Activated naive CD4-positive, alpha-beta T cell treated with anti-CD3 and anti-CD28 coated beads, Interleukin-2, amount 10 ng/mL, durations not matched to agents 7 days and 5 days (primary cell): ENCODE measurements around the gene ARVCF.
A peak's percentile ranks its signal among the peaks of the same experiment; 100 is the strongest.

Experiments used
- CTCF ChIA-PET: fragments of 350-600 bp; sonication (Branson Sonifier 250); formaldehyde crosslinking; loops from one replicate; lab custom pipeline; 2021; ENCODE audit warnings: antibody characterized with exemption; lab: Charles Lee
- DNase-seq: peaks from one replicate; pipeline ENCODE4 v3.0.0-alpha.2; 2020
- H3K27ac Mint-ChIP-seq: one replicate; pipeline ENCODE4 v1.8.0; 2021; ENCODE audit warnings: mild to moderate bottlenecking, moderate library complexity, mixed read lengths
- H3K27me3 Mint-ChIP-seq: one replicate; pipeline ENCODE4 v1.8.0; 2021; ENCODE audit warnings: mild to moderate bottlenecking, mixed read lengths
- H3K36me3 Mint-ChIP-seq: one replicate; pipeline ENCODE4 v1.8.0; 2021; ENCODE audit warnings: mixed read lengths
- H3K4me1 Mint-ChIP-seq: one replicate; pipeline ENCODE4 v1.8.0; 2021; ENCODE audit warnings: mixed read lengths
- H3K4me3 Mint-ChIP-seq: one replicate; pipeline ENCODE4 v1.8.0; 2021; ENCODE audit warnings: mild to moderate bottlenecking, moderate library complexity, mixed read lengths
- H3K9me3 Mint-ChIP-seq: one replicate; pipeline ENCODE4 v1.8.0; 2021; ENCODE audit warnings: mixed read lengths

The ARVCF gene

GRCh38 chr22:20020533-20021195 is 4.0 kb upstream of the ARVCF start, which contains the start of gene TANGO2:
TSS of gene TANGO2 (plus strand) at chr22:20021110. CDS start at chr22:20036799, 15,689 bp downstream.
- Mint-ChIP-seq H3K27me3 (peaks cover 34% of the 10 kb centered on the region), H3K9me3 (no peaks in the 10 kb centered on the region), H3K27ac (peak within 1 kb of the TSS; percentile 87), H3K4me1 (peaks cover 39% of the 10 kb centered on the region), H3K4me3 (peak within 1 kb of the TSS; percentile 90), H3K36me3 (peaks cover 7% of the 10 kb centered on the region)
- peak; percentile 93 for DNase-seq
- CTCF ChIA-PET = no interaction called here

DNA sequence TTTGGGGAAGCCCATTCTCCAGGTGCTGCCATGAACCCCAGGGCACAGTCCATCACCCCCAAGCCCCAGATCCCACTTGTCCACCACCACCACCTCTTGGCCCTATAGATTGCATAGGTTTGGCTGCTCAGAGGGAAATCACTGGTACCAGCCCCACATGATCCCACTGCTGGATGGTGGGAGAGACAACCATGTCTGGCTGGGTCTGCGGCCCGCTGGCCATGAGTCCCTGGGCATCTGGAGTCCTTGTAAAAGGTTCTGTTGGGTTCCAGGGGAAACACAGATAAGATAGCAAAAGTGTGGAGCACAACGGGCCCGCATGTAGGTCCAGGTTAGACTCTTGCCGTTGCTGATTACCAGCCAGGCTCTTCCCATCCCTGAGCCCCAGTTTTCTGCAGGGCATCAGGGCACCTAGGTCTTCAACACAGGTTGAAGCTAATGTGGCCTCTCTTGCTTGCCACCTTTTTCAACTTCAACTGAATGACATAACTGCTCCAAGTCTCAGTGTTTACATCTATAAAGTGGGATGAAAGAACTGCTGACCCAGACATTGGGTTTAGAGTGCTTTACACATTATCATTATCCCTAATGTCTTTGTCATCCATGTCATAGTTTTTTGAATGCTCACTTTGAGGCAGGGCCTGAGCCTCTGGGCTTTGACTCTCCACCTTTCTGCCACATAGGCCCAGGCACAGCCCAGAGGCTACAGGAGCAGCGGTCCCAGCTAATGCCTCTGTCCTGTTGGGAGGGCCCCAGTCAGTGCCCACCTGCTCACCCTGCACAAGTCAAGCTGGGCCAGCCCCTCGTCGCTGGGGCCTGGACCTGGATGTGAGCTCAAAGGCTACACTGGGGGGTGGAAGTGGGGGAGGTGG is 3.3 kb upstream of the ARVCF start:
- H3K4me3 Mint-ChIP-seq = peak overlapping the region; percentile 90
- H3K27me3 Mint-ChIP-seq = peaks cover 41% of the 10 kb centered on the region
- peak overlapping the region; percentile 87 for H3K27ac Mint-ChIP-seq
- peaks cover 6% of the 10 kb centered on the region for H3K36me3 Mint-ChIP-seq
- H3K4me1 Mint-ChIP-seq = peaks cover 42% of the 10 kb centered on the region
- CTCF ChIA-PET = interaction anchor here (0.6 to 0.8 kb wide), 2 partner anchors 76 to 81 kb away, joined by 3 read pairs; no protein-coding TSS in a partner anchor
- DNase-seq = no peak
- H3K9me3 Mint-ChIP-seq = no peaks in the 10 kb centered on the region

- no peak for DNase-seq
- Mint-ChIP-seq H3K4me1 (peaks cover 31% of the 10 kb centered on the region), H3K9me3 (no peaks in the 10 kb centered on the region), H3K27me3 (peaks cover 58% of the 10 kb centered on the region), H3K4me3 (peak overlapping the region; percentile 38), H3K36me3 (peaks cover 2% of the 10 kb centered on the region), H3K27ac (no peak overlapping the region)
- CTCF ChIA-PET = interaction anchor here (1.6 kb wide), 1 partner anchor 48 kb away, joined by 5 read pairs; no protein-coding TSS in a partner anchor
These were observed 1.4 kb upstream of the ARVCF start for GRCh38 chr22:20018001-20018400.

DNA sequence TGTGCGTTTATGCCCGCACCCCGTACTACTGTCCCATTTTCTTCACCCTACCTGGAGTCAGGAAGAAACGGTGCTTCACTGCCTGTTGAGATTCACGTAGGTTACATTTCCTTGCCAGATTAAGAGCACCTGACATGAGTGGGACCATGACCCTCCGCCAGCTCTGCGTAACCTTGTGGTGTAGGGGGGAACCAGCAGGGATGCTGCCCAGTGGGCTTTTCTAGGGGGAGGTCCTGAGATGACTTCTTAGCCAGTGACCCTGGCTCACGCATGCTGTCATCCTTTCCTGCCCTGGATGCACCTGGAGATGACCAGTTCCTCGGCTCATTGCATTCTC is 967 bp upstream of the ARVCF start:
- H3K27ac Mint-ChIP-seq = no peak overlapping the region
- no peaks in the 10 kb centered on the region for H3K9me3 Mint-ChIP-seq
- peaks cover 27% of the 10 kb centered on the region for H3K4me1 Mint-ChIP-seq
- peak overlapping the region; percentile 85 for H3K4me3 Mint-ChIP-seq
- CTCF ChIA-PET = interaction anchor here (1.6 kb wide), 1 partner anchor 48 kb away, joined by 5 read pairs; no protein-coding TSS in a partner anchor
- peaks cover 58% of the 10 kb centered on the region for H3K27me3 Mint-ChIP-seq
- no peak for DNase-seq
- H3K36me3 Mint-ChIP-seq = peaks cover 2% of the 10 kb centered on the region

DNA sequence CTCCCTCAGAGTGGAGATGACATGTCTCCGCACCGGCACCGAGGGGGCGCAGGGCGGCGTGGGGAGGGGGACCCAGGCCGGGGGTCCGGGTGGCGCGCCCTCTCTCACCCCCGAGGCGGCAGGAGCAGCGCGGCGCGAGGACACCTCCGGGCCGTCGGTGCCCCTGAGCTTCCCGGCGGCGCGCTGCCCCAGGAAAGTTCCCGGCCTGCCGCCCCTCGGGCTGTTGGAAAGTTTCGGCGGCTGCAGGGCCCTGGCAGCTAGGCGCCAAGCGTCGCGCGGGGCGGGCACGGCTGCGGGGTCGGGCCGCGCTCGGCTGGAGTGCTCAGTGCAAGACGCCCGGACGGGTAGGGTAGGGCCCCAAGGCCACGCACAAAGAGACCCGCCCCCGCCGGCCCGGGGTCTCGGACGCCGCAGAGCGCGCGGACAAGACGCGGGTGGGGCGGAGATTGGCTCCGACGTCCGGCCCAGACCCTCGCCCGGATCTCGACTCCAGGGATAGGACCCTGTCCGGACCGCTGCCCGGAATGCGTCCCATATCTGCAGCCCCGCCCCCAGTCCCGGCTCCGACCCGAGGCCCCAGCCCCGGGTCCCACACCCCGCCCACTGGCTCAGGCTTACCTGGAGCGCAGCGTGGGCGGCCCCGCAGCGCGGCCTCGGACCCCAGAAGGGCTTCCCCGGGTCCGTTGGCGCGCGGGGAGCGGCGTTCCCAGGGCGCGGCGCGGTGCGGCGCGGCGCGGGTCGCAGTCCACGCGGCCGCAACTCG is 471 bp downstream of the ARVCF start:
- Mint-ChIP-seq H3K9me3 (no peaks in the 10 kb centered on the region), H3K4me1 (peaks cover 16% of the 10 kb centered on the region), H3K4me3 (no peak overlapping the region), H3K27ac (no peak overlapping the region), H3K27me3 (peaks cover 58% of the 10 kb centered on the region), H3K36me3 (no peaks in the 10 kb centered on the region)
- DNase-seq = peak; percentile 61
- CTCF ChIA-PET = interaction anchor here (1.2 to 4.5 kb wide), 3 partner anchors 11 to 47 kb away, joined by 3 to 28 read pairs (median 5); no protein-coding TSS in a partner anchor

DNA sequence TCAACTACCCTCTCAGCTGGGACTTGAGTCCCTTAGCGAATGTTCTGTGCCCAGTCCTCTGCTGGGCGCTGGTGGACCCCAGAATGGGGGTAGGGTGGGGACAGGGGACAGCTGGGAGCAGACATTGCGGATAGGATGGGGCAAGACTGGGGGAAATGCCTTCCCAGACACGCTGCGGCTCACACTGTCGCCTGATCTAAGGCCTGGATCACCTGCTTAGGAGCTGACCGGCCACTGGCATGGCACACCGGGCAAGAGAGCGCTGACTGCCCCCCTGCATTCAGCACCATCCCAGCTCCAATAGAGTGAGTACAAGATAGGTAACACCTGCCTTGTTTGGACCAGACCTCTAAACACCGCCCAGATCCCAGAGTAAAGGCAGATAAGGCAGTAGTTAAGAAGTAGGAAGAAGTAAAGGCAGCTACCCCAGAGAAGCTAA is 1.4 kb downstream of the ARVCF start:
- Mint-ChIP-seq H3K4me3 (peak overlapping the region; percentile 60), H3K9me3 (no peaks in the 10 kb centered on the region), H3K36me3 (no peaks in the 10 kb centered on the region), H3K27me3 (peaks cover 58% of the 10 kb centered on the region), H3K4me1 (peaks cover 11% of the 10 kb centered on the region), H3K27ac (no peak overlapping the region)
- CTCF ChIA-PET = interaction anchor here (1.2 to 4.5 kb wide), 4 partner anchors 12 to 49 kb away, joined by 3 to 28 read pairs (median 4); no protein-coding TSS in a partner anchor
- no peak for DNase-seq

GRCh38 chr22:20014526-20015186 is 2.0 kb downstream of the ARVCF start:
- H3K27ac Mint-ChIP-seq = no peak overlapping the region
- H3K4me1 Mint-ChIP-seq = peaks cover 11% of the 10 kb centered on the region
- no peaks in the 10 kb centered on the region for H3K9me3 Mint-ChIP-seq
- H3K4me3 Mint-ChIP-seq = peak overlapping the region; percentile 60
- no peaks in the 10 kb centered on the region for H3K36me3 Mint-ChIP-seq
- H3K27me3 Mint-ChIP-seq = peaks cover 56% of the 10 kb centered on the region
- no peak for DNase-seq
- CTCF ChIA-PET = interaction anchor here (1.2 to 4.5 kb wide), 6 partner anchors 13 to 61 kb away, joined by 3 to 28 read pairs (median 4); no protein-coding TSS in a partner anchor

DNA sequence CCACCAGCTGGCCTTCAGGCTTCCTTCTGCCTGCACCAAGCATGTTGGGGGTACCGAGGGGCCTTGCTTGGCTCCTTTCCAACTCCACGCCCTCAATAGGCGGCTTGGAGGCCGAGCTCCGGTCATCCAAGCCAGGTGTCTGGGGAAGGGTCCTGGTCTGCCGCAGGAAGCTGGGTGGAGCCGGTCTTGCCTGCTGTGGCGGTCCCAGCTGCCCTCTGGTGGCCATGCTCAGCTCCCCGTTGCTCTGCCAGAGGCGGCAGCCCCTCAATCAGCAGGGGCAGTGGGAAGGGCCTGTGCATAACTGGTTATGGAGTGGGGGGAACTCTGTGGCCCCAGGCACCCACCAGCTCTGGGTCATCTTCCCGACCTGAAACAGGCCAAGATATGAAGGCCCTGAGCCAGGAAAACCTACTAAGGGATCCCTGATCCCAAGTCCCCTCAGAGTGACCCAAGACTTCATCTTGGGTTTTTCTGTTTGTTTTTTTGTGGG is 3.2 kb downstream of the ARVCF start:
- H3K27ac Mint-ChIP-seq = no peak overlapping the region
- H3K9me3 Mint-ChIP-seq = no peaks in the 10 kb centered on the region
- peaks cover 11% of the 10 kb centered on the region for H3K4me1 Mint-ChIP-seq
- no peaks in the 10 kb centered on the region for H3K36me3 Mint-ChIP-seq
- H3K27me3 Mint-ChIP-seq = peaks cover 43% of the 10 kb centered on the region
- peak; percentile 59 for DNase-seq
- CTCF ChIA-PET = interaction anchor here (1.1 to 4.5 kb wide), 7 partner anchors 22 to 283 kb away, joined by 3 to 28 read pairs (median 4); no protein-coding TSS in a partner anchor
- no peak overlapping the region for H3K4me3 Mint-ChIP-seq

DNA sequence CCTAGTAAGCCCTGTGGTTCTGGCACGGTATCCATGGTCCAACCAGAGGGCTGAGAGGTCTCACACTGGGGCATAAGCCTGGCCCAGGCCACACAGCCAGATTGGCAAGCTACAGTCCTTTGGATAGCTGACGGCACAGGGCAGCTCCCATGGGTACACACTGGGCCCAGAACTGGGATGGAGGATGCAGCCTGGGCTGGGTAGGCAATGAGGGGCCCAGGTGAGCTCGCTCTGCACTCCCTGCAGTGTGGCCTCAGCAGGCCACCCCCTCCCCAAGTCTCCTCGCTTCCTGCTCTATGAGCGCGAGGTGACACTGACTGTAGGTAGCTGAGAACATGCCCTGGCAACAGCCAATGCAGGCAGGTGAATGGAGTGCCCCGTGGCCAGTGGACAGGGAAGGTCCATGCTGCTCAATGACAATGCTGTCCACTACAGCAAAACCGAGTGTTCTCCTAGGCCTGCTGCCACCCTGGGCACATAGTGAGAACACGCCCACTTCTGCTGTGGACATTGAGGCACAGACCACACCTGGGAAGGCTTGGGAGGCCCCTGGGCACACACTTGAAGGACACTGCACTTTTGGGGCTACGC is 3.8 kb downstream of the ARVCF start:
- no peak overlapping the region for H3K4me3 Mint-ChIP-seq
- no peaks in the 10 kb centered on the region for H3K36me3 Mint-ChIP-seq
- H3K9me3 Mint-ChIP-seq = no peaks in the 10 kb centered on the region
- H3K27ac Mint-ChIP-seq = no peak overlapping the region
- H3K4me1 Mint-ChIP-seq = peaks cover 11% of the 10 kb centered on the region
- CTCF ChIA-PET = interaction anchor here (1.1 to 4.5 kb wide), 4 partner anchors 22 to 282 kb away, joined by 4 to 28 read pairs (median 4); no protein-coding TSS in a partner anchor
- H3K27me3 Mint-ChIP-seq = peaks cover 38% of the 10 kb centered on the region
- DNase-seq = no peak

- Mint-ChIP-seq H3K27ac (no peak overlapping the region), H3K36me3 (no peaks in the 10 kb centered on the region), H3K9me3 (no peaks in the 10 kb centered on the region), H3K4me3 (no peak overlapping the region), H3K4me1 (peaks cover 7% of the 10 kb centered on the region), H3K27me3 (peaks cover 31% of the 10 kb centered on the region)
- no peak for DNase-seq
- CTCF ChIA-PET = interaction anchor here (1.1 to 4.5 kb wide), 3 partner anchors 21 to 43 kb away, joined by 4 to 28 read pairs (median 4); no protein-coding TSS in a partner anchor
These were observed 4.5 kb downstream of the ARVCF start for GRCh38 chr22:20011993-20012740.

GRCh38 chr22:20011123-20011992 is 5.3 kb downstream of the ARVCF start:
- peaks cover 24% of the 10 kb centered on the region for H3K27me3 Mint-ChIP-seq
- no peaks in the 10 kb centered on the region for H3K36me3 Mint-ChIP-seq
- no peaks in the 10 kb centered on the region for H3K9me3 Mint-ChIP-seq
- CTCF ChIA-PET = interaction anchor here (0.5 to 4.5 kb wide), 2 partner anchors 40 to 310 kb away, joined by 3 to 28 read pairs; no protein-coding TSS in a partner anchor
- H3K4me1 Mint-ChIP-seq = peaks cover 5% of the 10 kb centered on the region
- H3K4me3 Mint-ChIP-seq = no peak overlapping the region
- no peak overlapping the region for H3K27ac Mint-ChIP-seq
- no peak for DNase-seq
